TTC549 (cell line): Measurements from ENCODE around the gene PAK3.

Source experiments
- FAIRE-seq: peaks from 2 replicates; lab custom pipeline; 2012; peaks lifted over from hg19 to GRCh38; lab: Jason Lieb, UNC

Gene PAK3

DNA sequence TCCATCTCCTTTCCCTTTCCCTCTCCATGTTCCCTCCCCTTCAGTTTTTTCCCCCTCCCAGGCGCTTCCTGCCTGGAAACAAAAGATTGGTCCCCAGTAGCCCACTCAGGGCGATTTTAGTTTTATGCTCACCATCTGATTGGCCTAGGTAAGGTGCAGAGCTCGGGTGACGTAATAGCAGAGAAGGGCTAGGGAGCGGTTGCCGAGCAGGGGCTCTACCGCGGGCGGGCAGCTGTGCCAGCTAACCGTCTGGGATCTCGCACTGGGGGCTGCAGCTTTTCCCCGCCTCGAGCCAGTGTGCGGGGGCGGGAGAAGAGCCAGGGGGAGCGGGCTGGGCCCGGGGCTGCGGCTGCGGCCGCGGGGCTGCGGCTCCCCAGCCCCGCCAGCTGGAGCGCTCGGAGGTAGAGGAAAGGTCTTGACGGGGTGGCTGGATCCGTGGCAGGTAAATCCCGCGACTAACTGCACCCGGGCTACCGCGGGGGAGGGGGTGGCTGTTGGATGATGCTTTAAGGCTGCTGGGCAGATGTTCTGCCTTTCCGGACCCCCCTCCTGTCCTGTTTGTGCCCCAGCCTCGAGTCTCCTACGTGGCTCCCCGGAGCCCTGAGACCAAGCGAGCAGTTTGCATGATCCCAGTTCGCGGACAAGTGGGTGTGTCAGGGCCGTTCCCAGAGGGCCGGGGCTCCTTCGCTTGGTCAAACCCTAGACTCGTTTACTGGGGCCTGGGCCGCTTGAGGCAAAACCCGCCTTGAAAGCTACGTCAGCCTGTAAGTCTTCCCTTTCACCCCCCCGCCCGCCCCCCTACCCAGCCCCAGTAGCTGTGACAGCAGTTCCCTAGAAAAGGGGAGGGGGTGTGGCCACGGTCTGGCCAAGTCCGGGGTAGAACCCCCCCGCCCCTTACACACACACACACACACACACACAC, at the start of gene PAK3:
Gene PAK3, plus strand, starts transcription at position 218 of the 922 bp plus-strand sequence. CDS start 26,913 bp downstream, outside the sequence.
- no peak for FAIRE-seq

DNA sequence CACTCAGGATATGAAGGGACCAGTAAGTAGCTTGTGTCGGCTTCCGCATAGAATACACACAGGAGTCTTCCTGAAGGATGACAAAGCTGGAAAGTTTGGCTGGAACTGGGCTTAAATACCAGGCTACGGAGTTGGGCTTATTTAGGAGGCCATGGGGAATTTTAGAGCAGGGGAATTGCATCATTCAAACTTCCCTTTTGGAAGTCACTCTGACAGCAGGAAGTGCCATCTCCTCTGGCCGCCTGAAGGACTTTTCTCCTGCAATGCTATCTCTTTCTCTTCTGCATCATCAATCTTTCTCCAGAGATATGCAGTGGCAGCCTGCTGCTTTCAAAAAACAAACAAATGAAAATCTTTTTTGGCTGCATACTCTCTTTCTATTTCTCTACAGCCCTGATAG, 48.4 kb upstream of the PAK3 start:
- FAIRE-seq: no peak

DNA sequence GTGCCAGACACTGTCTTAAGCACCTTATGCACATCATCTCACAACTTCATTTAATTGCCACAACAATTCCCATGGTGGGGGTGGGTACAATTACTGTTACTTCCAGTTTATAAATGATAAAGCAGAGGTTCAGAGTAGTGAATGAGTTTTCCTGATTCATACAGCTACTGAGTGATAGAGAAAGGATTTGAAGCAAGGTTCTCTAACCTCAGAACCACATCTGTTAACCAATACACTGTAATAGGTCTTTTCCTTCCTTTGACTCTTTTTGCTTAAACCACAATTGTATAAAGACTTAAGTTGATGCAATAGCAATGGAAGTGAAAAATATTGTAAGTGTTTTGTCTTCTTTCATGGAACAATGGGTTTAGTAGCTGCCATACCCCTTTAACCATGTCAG, 43.5 kb upstream of the PAK3 start:
- no peak for FAIRE-seq

DNA sequence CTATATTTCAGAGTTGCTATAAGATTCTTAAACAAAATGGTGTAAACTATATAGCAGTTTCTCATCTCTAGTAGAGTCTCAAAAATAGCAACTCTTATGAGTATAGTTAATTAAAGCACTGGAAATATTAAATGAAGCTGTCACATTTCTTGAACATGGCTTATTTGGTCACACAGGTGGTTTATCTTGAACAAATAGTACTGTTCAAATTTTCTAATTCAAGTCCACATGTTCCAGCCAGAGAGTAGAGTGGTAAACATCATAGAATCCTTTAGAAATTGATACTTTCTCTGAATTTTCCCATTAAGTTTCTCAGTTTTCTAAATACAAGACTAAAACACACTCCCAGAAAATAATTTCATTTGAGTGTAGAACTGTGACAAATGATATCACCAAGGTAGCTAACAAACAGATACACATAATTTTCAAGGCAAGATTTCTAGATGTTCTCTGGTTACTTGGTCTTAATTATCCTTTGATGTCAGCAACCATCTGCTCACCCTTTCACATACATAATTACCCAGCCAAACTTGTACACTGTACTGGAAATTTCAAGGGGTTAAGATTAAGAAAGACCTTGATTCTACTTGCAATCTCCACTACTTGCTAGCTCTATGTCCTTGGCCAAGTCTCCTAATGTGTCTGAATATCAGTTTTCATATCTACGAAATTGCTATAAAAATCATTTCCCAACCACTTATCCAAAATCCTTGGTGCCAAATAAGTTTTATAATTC, 24.3 kb upstream of the PAK3 start:
- FAIRE-seq: no peak

DNA sequence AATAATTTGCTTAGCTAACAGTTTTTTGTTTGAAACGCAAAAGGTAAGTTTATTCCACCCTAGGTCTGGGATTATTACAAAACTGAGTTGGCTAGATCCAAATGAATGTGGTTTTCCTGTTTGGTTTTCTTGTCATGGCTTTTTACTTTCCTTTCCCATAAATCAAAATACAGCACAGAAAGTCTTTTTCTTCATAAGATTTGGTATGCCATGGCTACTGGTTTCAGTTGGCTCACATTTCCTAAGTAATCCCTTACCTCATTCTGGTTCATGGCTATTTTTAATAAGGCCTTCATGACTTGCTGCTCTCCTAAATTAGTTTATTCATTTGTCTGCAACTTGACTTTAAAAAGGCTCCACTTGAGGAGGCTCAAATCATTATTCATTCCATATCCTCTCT, 12.9 kb upstream of the PAK3 start:
- FAIRE-seq: no peak

DNA sequence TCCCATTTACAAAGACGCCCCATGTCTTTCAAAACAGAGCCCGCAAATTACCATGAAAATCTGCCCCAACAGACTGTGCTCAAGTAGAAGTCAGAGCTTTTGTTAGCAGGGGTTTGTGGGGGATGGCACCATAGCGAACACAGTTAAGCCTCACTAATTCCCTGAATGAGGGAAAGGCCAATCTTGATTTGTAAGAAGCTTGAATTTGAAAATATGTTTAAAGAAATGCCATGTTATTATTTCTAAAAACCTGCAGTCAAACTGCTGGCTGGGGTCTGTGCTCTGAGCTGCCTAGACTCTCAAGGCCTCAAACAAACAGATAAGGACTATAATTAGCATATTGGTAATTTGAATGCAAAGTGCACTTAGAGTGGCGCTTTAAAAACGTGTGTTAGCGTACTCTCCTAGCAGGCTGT, 9.4 kb upstream of the PAK3 start:
- no peak for FAIRE-seq

DNA sequence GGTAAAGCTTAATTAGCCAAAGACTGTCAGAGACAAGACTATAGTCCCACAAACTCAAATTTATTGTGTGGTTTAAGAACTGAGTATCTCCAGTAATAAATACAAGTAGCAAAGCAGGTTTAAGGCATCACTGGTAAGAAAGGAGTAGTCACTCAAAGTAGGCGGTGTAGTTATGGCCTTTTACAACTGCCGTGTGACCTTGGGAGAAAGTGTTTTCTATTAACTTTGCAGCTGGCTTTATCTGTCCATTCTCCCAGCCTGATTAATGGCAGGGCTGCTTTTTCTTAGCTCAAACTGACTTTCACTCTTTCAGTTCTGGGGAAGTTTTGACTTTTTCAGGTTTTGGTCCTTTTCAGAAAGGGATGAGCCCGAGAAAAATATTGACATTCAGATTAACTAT, 7.4 kb upstream of the PAK3 start:
- no peak for FAIRE-seq

DNA sequence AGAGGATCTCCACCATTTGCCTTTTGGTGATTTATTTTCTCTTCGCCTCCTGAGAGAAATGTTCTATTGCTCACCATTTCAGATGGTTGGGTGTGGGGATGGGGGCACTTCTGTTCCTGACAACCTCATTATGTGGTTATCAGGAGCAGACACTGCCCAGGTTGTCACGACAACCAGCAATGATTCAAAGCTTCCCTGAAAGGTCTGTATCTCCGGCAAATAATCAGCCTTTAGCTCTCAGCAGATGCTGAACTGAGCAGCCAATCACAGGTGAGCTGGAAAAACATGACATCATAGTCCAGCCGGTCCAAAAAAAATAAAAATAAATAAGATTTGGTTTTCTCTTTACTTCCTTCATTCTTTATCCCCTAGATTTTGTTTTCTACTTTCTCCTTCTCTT, 5.5 kb upstream of the PAK3 start:
- FAIRE-seq: no peak

DNA sequence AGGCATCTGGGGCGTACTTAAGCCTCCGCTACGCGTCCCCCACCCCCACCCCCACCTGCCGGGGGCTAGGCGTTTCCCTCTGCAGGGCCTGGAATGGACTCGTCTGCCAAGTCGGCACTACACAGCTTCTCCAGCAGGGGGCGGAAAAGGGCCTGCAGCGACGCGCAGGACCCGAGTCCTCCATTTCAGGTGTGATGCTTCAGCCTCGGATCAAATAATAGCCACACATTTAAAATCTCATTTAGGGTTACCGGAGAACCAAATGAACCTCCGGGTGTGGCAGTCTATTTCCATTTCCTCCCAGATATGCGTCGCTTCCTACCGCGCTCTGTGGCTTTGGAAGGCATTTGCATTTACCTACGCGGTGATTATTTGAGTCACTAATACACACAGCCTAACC, 2.9 kb downstream of the PAK3 start:
- no peak for FAIRE-seq

DNA sequence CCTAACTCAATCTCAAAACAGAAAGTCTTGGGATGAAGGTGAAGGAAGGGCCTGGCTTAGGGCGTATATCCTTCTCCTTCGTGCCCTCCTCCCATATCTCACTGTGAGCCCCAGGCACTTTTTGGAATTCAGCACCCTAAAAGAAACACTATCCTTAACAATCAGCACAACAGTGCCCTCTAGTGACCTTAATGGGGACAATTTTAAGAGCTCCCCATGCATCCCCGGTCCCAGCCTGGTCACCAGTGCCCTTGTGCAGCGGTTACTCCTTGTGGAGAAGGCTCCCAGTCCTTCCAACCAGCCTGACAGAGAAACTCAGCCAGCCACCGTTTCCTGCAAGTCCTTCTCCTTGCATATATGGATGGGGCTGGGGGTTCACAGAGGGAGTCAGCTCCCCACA, 4.2 kb downstream of the PAK3 start:
- FAIRE-seq: no peak

DNA sequence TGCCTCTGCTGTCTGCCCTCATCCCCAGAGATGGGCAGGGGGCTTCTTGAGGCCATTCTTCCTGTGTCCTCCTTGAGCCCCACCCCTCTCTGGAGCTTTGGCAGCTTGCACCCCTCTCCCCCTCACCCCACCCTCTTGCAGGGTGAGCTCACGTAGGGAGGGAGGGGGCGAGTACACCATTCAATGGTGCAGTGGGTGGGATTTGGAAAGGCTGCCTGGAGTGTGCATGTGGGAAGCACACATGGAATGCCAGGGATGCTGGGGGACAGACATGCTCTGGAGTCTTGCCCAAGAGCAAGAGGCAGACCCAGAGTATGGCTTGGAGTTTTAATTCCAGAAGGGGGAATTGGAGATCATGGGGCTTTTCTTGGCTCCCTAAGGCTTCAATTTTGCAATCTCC, 5.6 kb downstream of the PAK3 start:
- FAIRE-seq: no peak

DNA sequence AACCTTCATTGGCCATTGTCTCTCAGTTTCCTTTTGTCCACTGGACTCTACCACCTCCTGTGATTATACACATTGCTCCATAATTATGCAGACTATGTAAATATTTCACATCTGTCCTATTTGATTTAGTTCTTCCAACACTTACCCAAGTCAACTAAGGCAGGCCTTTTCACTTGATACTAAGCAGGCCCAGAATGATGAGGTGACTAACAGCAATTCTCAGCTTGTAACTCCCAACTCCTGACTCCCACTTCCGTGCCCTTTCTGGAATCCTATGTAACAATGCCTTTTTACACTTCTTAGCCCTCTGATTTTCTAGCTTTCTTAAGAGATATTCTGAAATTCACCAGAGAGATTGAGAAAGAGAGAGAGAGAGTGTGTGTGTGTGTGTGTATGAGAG, 6.6 kb downstream of the PAK3 start:
- FAIRE-seq: no peak

DNA sequence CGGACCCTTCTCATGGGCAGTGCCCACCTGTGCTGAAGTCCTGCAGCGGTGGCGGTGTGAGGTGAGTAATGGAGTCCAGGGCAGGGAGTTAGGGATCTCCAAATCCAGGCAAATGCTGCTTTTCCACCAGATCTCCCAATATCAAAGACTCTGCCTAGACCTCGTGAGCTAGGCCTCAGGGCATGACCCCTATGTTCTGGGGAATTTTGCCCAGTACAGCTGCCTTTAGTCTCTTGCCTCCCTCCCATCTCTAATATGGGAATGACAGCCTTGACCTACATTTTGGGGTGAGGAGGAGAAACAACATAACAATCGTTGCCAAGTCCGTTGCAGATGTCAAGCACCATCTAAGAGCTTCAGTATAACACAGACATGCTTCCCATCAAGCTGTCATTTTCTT, 7.3 kb downstream of the PAK3 start:
- no peak for FAIRE-seq

DNA sequence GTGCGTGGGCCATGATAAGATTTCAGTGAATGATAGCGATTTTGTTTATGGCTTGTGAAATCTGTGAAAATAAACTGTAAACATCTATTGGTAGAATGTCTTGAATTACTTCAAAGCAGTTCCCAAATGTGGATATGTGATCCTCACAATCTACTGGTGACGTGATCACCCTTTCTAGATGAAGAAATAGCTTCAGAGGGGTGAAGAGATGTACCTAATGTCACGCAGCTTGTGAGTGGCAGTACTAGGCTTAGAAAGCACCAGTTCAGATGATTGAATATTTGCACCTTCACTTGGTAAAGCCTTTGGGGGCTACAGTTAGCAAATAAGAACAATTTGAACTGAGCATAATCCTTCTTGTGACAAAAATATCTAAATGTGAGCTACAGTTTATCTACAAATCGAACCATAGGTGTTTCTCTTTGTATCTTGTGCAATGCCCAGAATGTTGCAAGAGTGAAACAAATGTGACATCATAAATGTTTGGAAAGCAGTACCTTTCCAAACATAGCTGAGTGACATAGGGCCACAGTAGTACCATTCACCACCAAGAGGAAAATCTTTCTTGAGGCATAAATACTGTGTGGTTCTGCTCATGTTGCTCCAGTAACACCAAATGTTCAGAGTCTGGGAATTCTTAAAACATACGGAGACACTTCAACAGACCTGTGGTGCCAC, 14.2 kb downstream of the PAK3 start:
- no peak for FAIRE-seq

DNA sequence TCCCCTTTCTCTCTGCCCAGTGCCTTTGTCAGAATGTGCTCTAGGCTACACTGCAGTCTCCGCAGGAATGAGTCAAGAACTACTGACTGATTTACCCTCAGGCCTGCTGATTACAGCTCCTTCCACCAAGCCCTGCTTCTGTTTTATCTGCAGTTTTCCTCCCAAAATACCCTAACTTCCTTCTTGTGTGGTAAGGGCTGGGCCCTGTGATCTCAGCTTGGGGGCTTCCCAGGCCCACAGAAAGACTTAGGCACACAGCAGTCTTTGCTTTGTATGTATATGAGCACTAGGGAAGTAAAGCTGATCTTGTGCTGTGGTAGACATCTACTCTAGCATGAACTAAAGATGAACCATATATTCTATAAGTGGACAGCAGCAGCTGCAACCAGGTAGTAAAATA, 18.8 kb downstream of the PAK3 start:
- FAIRE-seq: no peak

DNA sequence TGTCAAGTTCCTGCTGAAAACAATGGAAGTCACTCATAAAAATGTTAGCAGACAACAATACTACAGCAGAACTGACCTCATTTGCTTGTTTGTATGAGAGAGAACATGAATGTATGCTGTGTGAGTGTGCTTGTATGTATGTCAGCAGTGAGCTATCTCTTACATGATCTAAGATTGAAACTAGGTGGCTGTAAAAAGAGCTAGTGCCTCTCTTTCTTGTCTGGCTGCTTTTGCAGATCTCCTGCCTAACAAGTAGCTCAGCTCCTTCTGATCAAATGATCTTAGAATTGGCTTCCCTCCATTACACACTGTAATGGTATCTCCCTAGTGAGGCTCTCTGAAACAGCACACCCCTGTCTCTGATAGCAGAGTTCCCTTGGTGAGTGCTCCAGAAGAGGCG, 20.7 kb downstream of the PAK3 start:
- no peak for FAIRE-seq

DNA sequence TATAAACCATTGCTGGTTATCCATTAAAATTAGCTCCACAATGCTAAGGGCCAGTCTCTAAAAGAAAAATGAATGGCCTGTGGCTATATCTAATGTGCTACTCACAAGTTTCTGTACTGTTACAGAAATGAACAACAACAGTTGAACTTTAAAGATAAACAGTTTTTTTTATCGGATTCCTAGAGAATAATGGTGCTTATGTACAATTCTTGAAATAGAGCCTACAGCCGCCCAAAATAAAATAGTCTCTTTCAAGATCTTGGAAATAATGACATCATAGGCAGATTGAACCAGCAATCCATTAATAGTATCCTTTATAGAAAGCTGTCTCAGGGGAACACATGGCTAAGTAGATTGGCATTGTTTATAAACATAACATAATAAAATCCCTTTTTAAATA, 23.4 kb downstream of the PAK3 start:
- no peak for FAIRE-seq

DNA sequence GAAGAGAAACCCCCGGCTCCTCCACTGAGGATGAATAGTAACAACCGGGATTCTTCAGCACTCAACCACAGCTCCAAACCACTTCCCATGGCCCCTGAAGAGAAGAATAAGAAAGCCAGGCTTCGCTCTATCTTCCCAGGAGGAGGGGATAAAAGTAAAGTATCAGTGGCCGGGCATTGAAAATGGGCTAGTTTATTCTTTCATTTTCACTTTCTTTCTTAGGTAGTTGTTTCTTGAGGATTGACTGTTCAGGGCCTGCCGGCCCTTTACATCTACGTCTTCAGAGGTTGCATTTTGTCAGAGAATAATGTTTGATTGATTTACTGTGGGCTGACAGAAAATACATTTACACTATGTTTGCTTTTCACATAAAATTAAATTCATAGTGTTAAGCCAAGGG, 27.1 kb downstream of the PAK3 start:
- FAIRE-seq: no peak

DNA sequence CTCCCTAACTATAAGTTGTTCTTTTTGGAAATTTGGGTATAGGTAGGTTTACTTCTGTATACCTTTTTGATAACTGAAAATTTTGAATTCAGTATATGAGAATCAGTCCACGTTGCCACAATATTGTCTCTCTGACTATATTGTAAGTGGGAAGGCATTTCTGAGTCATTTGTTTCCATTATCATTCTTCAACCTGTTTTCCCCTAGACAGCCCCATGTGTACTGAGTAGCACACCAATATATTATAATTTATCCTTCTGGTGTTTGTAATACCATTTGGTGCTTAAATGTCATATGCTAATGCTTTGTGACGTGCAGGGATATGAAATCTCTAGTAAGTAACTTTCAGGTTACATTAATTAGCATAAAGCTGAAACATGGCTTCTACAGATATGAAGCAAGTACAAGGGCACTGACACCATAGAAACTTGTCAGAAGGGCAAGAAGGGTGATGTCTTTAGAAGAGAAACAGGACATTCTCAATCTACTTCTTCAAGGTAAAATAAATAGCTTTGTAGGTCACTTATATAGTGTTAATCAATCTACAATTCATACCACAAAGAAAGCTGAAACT, 27.7 kb downstream of the PAK3 start:
- no peak for FAIRE-seq

DNA sequence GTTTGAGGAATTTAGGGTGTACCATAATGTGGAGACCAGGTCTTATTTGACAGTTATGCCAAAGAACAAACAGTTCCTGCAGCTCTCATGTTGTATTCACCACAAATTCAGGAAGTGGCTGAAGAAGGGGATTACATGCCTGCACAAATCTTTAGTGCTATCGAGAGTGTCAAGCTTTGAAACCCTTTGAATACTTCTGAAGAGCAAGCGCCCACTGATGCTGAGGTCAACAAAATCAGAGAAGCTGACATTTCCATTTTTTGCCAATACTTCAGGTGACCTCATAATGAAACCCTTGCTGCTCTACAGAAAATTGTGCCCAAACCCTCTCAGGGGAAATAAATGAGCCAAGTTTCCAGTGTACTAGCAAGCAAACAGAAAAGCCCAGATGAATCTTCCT, 28.4 kb downstream of the PAK3 start:
- no peak for FAIRE-seq

DNA sequence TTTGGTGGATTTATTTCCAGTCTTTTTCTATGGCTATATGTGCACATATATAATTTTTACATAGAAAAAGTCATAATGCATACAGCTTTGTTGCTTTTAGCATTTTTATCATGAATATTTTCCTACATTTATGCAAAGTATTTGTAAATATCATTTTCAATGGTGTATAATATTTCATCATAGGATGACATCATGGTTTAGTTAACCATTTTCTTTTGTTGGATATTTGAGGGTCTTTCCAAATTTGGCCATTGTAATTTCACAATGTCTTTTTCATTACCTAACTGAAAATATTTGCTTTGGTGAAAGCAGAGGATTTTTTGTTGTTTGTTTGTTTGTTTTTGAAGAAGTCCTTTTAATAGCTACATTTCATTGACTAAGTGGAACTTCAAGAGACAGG, 31.0 kb downstream of the PAK3 start:
- no peak for FAIRE-seq

DNA sequence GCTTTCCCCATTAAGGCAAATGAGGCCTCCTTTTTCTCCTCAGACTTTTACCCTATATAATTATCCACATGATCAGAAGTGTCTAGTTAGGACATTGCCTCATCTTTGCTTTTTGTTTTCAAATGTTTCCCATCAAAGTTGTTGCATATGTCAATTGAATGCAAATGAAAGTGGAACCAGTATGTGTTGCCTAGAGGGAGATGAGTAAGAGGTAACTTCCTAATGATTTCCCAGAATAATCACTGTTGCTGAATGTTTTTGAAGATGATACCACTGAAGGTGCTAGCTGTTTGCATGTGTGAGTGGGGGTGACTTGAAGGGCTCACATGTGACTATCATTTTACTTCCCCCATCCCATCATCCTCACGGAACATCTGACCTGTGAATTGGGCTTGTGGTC, 33.9 kb downstream of the PAK3 start:
- FAIRE-seq: no peak

DNA sequence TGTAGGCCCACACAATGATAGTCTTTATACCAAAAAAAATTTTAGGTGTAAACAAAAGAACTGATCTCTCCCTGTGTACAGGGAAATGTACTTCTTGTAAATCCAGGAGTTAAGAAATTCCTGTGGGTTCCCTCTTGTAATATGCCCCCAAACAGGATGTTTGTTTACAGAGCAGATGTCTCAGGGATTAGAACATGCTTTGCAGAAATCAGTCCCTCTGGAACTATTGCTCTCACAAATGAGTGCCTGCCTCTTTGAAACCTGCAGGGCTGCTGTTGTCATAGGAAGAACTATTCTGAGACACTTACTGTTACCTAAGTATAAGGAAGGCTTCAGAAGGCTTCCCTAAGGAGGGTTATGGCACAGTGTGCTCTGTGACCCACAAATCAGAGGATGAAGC, 35.6 kb downstream of the PAK3 start:
- no peak for FAIRE-seq
